Measurements from ENCODE around the gene UPK3A.

UPK3A gene

DNA sequence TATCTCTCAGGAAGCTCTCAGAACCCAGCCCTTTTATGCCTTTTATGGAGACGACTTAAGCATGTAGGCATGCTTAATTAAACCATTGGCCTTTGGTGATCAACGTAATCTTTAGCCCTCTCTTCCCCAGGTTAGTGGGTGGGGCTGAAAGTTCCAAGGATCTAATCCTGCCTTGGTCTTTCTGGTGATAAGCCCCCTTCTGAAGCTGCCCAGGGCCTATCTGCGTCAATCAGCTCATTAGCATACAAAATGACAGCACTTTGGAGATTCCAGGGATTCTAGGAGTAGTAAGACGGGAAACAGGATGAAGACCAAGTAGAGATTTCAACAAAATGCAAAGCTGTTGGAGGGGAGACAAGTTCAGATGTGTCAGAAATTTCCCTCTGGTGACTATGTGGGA, 28.1 kb downstream of the UPK3A start:
- no peaks in the 10 kb centered on the region for H4K20me1 ChIP-seq (ENCODE audit: insufficient read depth)
- no peak for TF ChIP-seq CTCF (conservative IDR thresholded peaks at IDR 0.05; ENCODE audit: low read depth, low read length)
- H3K4me3 ChIP-seq (IDR thresholded peaks at IDR 0.05; ENCODE audit: insufficient read depth, low read depth, low read length) = no peak overlapping the region
- peaks cover 49% of the 10 kb centered on the region for H3K4me1 ChIP-seq (ENCODE audit: low read depth, poor library complexity, severe bottlenecking)
- H3K79me2 ChIP-seq (ENCODE audit: insufficient read depth, low read depth) = peaks cover 75% of the 10 kb centered on the region
- no peaks in the 10 kb centered on the region for H3K36me3 ChIP-seq (ENCODE audit: insufficient read depth)
- H2AFZ ChIP-seq (ENCODE audit: low read depth) = no peak overlapping the region
- H3K4me2 ChIP-seq = no peak overlapping the region
- H3K27ac ChIP-seq = no peak overlapping the region
- no peak overlapping the region for H3K9ac ChIP-seq
- no peaks in the 10 kb centered on the region for H3K27me3 ChIP-seq (ENCODE audit: insufficient read depth, low read depth)

- no peaks in the 10 kb centered on the region for H4K20me1 ChIP-seq (ENCODE audit: insufficient read depth)
- no peak overlapping the region for H2AFZ ChIP-seq (ENCODE audit: low read depth)
Observed at GRCh38 chr22:45314054-45314721, 29.4 kb downstream of the UPK3A start.

GRCh38 chr22:45314786-45315185, 30.0 kb downstream of the UPK3A start:
- no peaks in the 10 kb centered on the region for H4K20me1 ChIP-seq (ENCODE audit: insufficient read depth)
- H3K36me3 ChIP-seq (ENCODE audit: insufficient read depth) = no peaks in the 10 kb centered on the region
- H3K27ac ChIP-seq = no peak overlapping the region
- H3K4me3 ChIP-seq (IDR thresholded peaks at IDR 0.05; ENCODE audit: insufficient read depth, low read depth, low read length) = no peak overlapping the region
- H3K79me2 ChIP-seq (ENCODE audit: insufficient read depth, low read depth) = peaks cover 86% of the 10 kb centered on the region
- no peak for TF ChIP-seq CTCF (conservative IDR thresholded peaks at IDR 0.05; ENCODE audit: low read depth, low read length)
- no peak overlapping the region for H2AFZ ChIP-seq (ENCODE audit: low read depth)
- H3K4me1 ChIP-seq (ENCODE audit: low read depth, poor library complexity, severe bottlenecking) = peaks cover 63% of the 10 kb centered on the region
- no peaks in the 10 kb centered on the region for H3K27me3 ChIP-seq (ENCODE audit: insufficient read depth, low read depth)
- H3K9ac ChIP-seq = no peak overlapping the region
- H3K4me2 ChIP-seq = no peak overlapping the region

More at GRCh38 chr22:45314054-45314721, 29.4 kb downstream of the UPK3A start:
- Histone ChIP-seq H3K9ac (no peak overlapping the region), H3K4me3 (IDR thresholded peaks at IDR 0.05; ENCODE audit: insufficient read depth, low read depth, low read length) (no peak overlapping the region), H3K27ac (no peak overlapping the region), H3K36me3 (ENCODE audit: insufficient read depth) (no peaks in the 10 kb centered on the region), H3K4me2 (no peak overlapping the region), H3K79me2 (ENCODE audit: insufficient read depth, low read depth) (peaks cover 80% of the 10 kb centered on the region), H3K4me1 (ENCODE audit: low read depth, poor library complexity, severe bottlenecking) (peaks cover 60% of the 10 kb centered on the region), H3K27me3 (ENCODE audit: insufficient read depth, low read depth) (no peaks in the 10 kb centered on the region)
- no peak for TF ChIP-seq CTCF (conservative IDR thresholded peaks at IDR 0.05; ENCODE audit: low read depth, low read length)

- Histone ChIP-seq H4K20me1 (ENCODE audit: insufficient read depth) (no peaks in the 10 kb centered on the region), H3K27me3 (ENCODE audit: insufficient read depth, low read depth) (no peaks in the 10 kb centered on the region), H3K4me3 (IDR thresholded peaks at IDR 0.05; ENCODE audit: insufficient read depth, low read depth, low read length) (no peak overlapping the region), H3K36me3 (ENCODE audit: insufficient read depth) (no peaks in the 10 kb centered on the region), H3K27ac (peak overlapping the region; percentile 91), H3K9ac (no peak overlapping the region), H2AFZ (ENCODE audit: low read depth) (no peak overlapping the region), H3K4me1 (ENCODE audit: low read depth, poor library complexity, severe bottlenecking) (peaks cover 75% of the 10 kb centered on the region), H3K4me2 (peak overlapping the region; percentile 98), H3K79me2 (ENCODE audit: insufficient read depth, low read depth) (peaks cover 88% of the 10 kb centered on the region)
- TF ChIP-seq CTCF (conservative IDR thresholded peaks at IDR 0.05; ENCODE audit: low read depth, low read length) = no peak
Observed at GRCh38 chr22:45316796-45317526, 32.2 kb downstream of the UPK3A start.
